GM19438 (cell line): ENCODE measurements around the gene SPSB2.

Experiments
- ATAC-seq: cut with Tn5 transposase; IDR thresholded peaks from one replicate; pipeline ENCODE4 v1.9.1; 2021; ENCODE audit warnings: low read depth; ENCODE audit not compliant: unreplicated experiment

Gene SPSB2

GRCh38 chr12:6852651-6853354 is 20.3 kb downstream of the SPSB2 start:
- no peak for ATAC-seq

GRCh38 chr12:6851921-6852650 is 21.0 kb downstream of the SPSB2 start, which contains the start of gene USP5:
Gene USP5, plus strand, starts transcription at chr12:6852150. Its CDS starts 30 bp downstream, at chr12:6852180.
- peak; percentile 71 for ATAC-seq

- peak; percentile 53 for ATAC-seq
Observed at GRCh38 chr12:6851153-6851920, 21.8 kb downstream of the SPSB2 start, which contains the start of gene CDCA3. Gene CDCA3, minus strand, starts transcription at chr12:6851286. Its CDS starts 334 bp downstream, at chr12:6850952.

GRCh38 chr12:6850796-6851152 is 22.3 kb downstream of the SPSB2 start:
- no peak for ATAC-seq

GRCh38 chr12:6849976-6850560 is 23.0 kb downstream of the SPSB2 start:
- ATAC-seq: no peak

- no peak for ATAC-seq
Observed at GRCh38 chr12:6849427-6849826, 23.7 kb downstream of the SPSB2 start.

- ATAC-seq: no peak
Observed at GRCh38 chr12:6847676-6848075, 25.4 kb downstream of the SPSB2 start.

- ATAC-seq: no peak
Observed at GRCh38 chr12:6846316-6846869, 26.7 kb downstream of the SPSB2 start.

GRCh38 chr12:6845395-6845794 is 27.7 kb downstream of the SPSB2 start:
- ATAC-seq: no peak

- no peak for ATAC-seq
Observed at GRCh38 chr12:6843118-6843902, 29.8 kb downstream of the SPSB2 start.

GRCh38 chr12:6842075-6842474 is 31.0 kb downstream of the SPSB2 start:
- no peak for ATAC-seq

GRCh38 chr12:6840761-6841515 is 32.2 kb downstream of the SPSB2 start, which contains the start of gene GNB3:
Gene GNB3, plus strand, starts transcription at chr12:6840925. Its CDS starts 363 bp downstream, at chr12:6841288.
- no peak for ATAC-seq

- no peak for ATAC-seq
Observed at GRCh38 chr12:6840330-6840729, 32.8 kb downstream of the SPSB2 start.

GRCh38 chr12:6839482-6840201 is 33.5 kb downstream of the SPSB2 start:
- peak; percentile 70 for ATAC-seq

- ATAC-seq: no peak
Observed at GRCh38 chr12:6838854-6839253, 34.2 kb downstream of the SPSB2 start.

GRCh38 chr12:6837370-6838060 is 35.6 kb downstream of the SPSB2 start:
- ATAC-seq: no peak

- ATAC-seq: no peak
Observed at GRCh38 chr12:6836851-6837250, 36.3 kb downstream of the SPSB2 start.

- no peak for ATAC-seq
Observed at GRCh38 chr12:6834873-6835272, 38.2 kb downstream of the SPSB2 start.
